ENCODE measurements around the gene EIF2S1. TPM values are rescaled to one million over a fixed set of nuclear protein-coding genes. Genes with fewer than 3 reads are reported as not detected.

Gene EIF2S1
- total RNA-seq, 2 donors from 2014 or later, result 114 to 136 TPM

DNA sequence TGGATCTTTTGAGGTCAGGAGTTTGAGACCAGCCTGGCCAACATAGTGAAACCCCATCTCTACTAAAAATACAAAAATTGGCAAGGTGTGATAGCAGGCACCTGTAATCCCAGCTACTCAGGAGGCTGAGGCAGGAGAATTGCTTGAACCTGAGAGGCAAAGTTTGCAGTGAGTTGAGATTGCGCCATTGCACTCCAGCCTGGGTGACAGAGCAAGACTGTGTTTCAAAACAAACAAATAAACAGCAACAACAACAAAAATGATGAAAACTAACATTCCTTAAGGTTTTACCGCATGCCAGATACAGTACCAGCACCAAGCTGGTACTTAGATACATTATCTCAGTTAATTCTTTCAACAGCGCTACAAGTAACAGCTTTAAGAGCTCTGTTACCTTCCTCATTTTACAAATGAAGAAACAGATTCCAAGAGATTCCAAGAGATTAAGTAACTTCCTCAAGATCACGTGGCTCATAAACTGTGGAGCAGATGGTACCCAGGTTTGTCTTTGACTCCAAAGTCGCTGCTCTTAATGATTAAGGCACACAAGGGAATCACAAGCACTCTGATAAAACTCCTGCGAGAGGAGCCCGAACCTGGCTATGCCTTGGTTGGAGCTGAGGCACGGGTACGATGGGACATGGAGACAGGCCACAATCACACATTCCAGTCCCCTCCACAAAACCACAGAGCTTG lies 69.5 kb downstream of the EIF2S1 start:
- TF ChIP-seq CTCF (conservative IDR thresholded peaks at IDR 0.05), result no peak
- Mint-ChIP-seq H3K27me3 (ENCODE audit: insufficient read depth) (no peaks in the 10 kb centered on the region), H3K4me3 (no peak overlapping the region), H3K36me3 (ENCODE audit: low read depth) (no peaks in the 10 kb centered on the region), H3K9me3 (no peaks in the 10 kb centered on the region), H3K27ac (no peak overlapping the region), H3K4me1 (peaks cover 30% of the 10 kb centered on the region)
- H3K27me3 ChIP-seq (ENCODE audit: control insufficient read depth, insufficient read depth, low read length, poor library complexity, severe bottlenecking), result no peaks in the 10 kb centered on the region
- peaks cover 5% of the 10 kb centered on the region for H3K4me1 ChIP-seq (ENCODE audit: control insufficient read depth, insufficient read depth, low read length)
- H3K4me3 ChIP-seq (ENCODE audit: low read length), result no peak overlapping the region
- 90 to 95% methylated on average over 9 of the region's 9 CpGs for WGBS, 2 experiments (ENCODE audit: insufficient coverage in 1 of 2, insufficient read length in 1 of 2)
- H3K27ac ChIP-seq (ENCODE audit: low read depth, low read length), result no peak overlapping the region
- DNase-seq, result no peak
- no peaks in the 10 kb centered on the region for H3K36me3 ChIP-seq (ENCODE audit: control insufficient read depth, insufficient read depth, low read length)
- no peaks in the 10 kb centered on the region for H3K9me3 ChIP-seq (ENCODE audit: control insufficient read depth, low read length)
- H3K9ac ChIP-seq (ENCODE audit: extremely low read depth, low read length, poor library complexity, severe bottlenecking), result no peak overlapping the region

GRCh38 chr14:67432050-67432564 lies 72.0 kb downstream of the EIF2S1 start:
- no peak overlapping the region for H3K4me3 Mint-ChIP-seq
- no peak for DNase-seq
- no peak overlapping the region for H3K27ac Mint-ChIP-seq

DNA sequence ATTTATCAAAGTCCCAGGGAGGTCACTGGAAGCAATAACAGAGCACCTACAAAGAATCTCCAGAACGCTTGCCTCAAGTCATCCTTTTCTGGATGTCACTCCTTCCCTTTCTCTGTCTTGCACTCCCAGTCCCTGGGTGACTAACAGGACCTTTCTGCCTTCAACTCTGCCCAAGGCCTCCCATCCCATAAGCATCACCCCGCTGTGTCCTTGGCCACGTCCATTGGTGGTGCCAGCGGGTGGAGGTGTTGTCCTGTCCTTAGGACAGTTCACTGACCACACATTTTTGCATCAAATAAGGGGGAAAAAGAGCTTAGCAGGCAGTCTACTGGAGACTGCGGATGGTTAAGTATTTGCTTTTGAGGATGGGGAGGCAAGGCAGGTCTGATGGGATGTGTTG lies 75.5 kb downstream of the EIF2S1 start:
- H3K9ac ChIP-seq (ENCODE audit: extremely low read depth, low read length, poor library complexity, severe bottlenecking), result no peak overlapping the region
- no peak for TF ChIP-seq CTCF (conservative IDR thresholded peaks at IDR 0.05)
- WGBS, 2 experiments (ENCODE audit: insufficient coverage in 1 of 2, insufficient read length in 1 of 2), result 83 to 95% methylated on average over 2 to 5 of the region's 5 CpGs

More at GRCh38 chr14:67432050-67432564, 72.0 kb downstream of the EIF2S1 start:
- H3K4me3 ChIP-seq (ENCODE audit: low read length), result no peak overlapping the region
- H3K9ac ChIP-seq (ENCODE audit: extremely low read depth, low read length, poor library complexity, severe bottlenecking), result no peak overlapping the region
- H3K36me3 ChIP-seq (ENCODE audit: control insufficient read depth, insufficient read depth, low read length), result no peaks in the 10 kb centered on the region
- no peaks in the 10 kb centered on the region for H3K27me3 ChIP-seq (ENCODE audit: control insufficient read depth, insufficient read depth, low read length, poor library complexity, severe bottlenecking)
- WGBS, 2 experiments (ENCODE audit: insufficient coverage in 1 of 2, insufficient read length in 1 of 2), result 92 to 94% methylated on average over 7 of the region's 7 CpGs
- H3K9me3 ChIP-seq (ENCODE audit: control insufficient read depth, low read length), result no peaks in the 10 kb centered on the region
- no peaks in the 10 kb centered on the region for H3K36me3 Mint-ChIP-seq (ENCODE audit: low read depth)
- TF ChIP-seq CTCF (conservative IDR thresholded peaks at IDR 0.05), result no peak
- no peaks in the 10 kb centered on the region for H3K9me3 Mint-ChIP-seq
- peaks cover 30% of the 10 kb centered on the region for H3K4me1 Mint-ChIP-seq
- H3K27me3 Mint-ChIP-seq (ENCODE audit: insufficient read depth), result no peaks in the 10 kb centered on the region
- H3K4me1 ChIP-seq (ENCODE audit: control insufficient read depth, insufficient read depth, low read length), result peaks cover 5% of the 10 kb centered on the region
- no peak overlapping the region for H3K27ac ChIP-seq (ENCODE audit: low read depth, low read length)

More for the DNA sequence above, 75.5 kb downstream of the EIF2S1 start:
- H3K27me3 ChIP-seq (ENCODE audit: control insufficient read depth, insufficient read depth, low read length, poor library complexity, severe bottlenecking), result no peaks in the 10 kb centered on the region
- Mint-ChIP-seq H3K9me3 (no peaks in the 10 kb centered on the region), H3K4me1 (peaks cover 5% of the 10 kb centered on the region), H3K27ac (no peak overlapping the region), H3K27me3 (ENCODE audit: insufficient read depth) (no peaks in the 10 kb centered on the region), H3K36me3 (ENCODE audit: low read depth) (no peaks in the 10 kb centered on the region), H3K4me3 (no peak overlapping the region)
- H3K27ac ChIP-seq (ENCODE audit: low read depth, low read length), result no peak overlapping the region
- H3K4me1 ChIP-seq (ENCODE audit: control insufficient read depth, insufficient read depth, low read length), result no peaks in the 10 kb centered on the region
- H3K9me3 ChIP-seq (ENCODE audit: control insufficient read depth, low read length), result no peaks in the 10 kb centered on the region
- DNase-seq, result no peak
- no peaks in the 10 kb centered on the region for H3K36me3 ChIP-seq (ENCODE audit: control insufficient read depth, insufficient read depth, low read length)
- H3K4me3 ChIP-seq (ENCODE audit: low read length), result no peak overlapping the region

Other genes starting within 250 kb of the EIF2S1 start
- not detected for gene GARIN2, start 170.9 kb upstream of the EIF2S1 start, total RNA-seq
- 10 to 100 TPM; 26.0 to 29.6 TPM for gene PALS1, start 118.9 kb upstream of the EIF2S1 start, total RNA-seq
- gene ATP6V1D, start 524 bp upstream of the EIF2S1 start, total RNA-seq, result 100 to 1,000 TPM in 1 of 2 donors, 10 to 100 TPM in 1; 82.2 to 108 TPM
- gene PLEK2, start 51.8 kb downstream of the EIF2S1 start, total RNA-seq, result 1 to 10 TPM; 1.6 to 2.0 TPM
- 1 to 10 TPM; 1.1 to 1.5 TPM for gene TMEM229B, start 128.4 kb downstream of the EIF2S1 start, total RNA-seq
- gene PLEKHH1, start 173.0 kb downstream of the EIF2S1 start, total RNA-seq, result 10 to 100 TPM; 59.9 to 61.1 TPM
- gene PIGH, start 239.9 kb downstream of the EIF2S1 start, total RNA-seq, result 1 to 10 TPM; 4.5 to 7.5 TPM